Neural progenitor cell (in vitro differentiated cells): ENCODE measurements around the gene STOML2. TPM values are rescaled to one million over a fixed set of nuclear protein-coding genes. Genes with fewer than 3 reads are reported as not detected.

Experiments
- DNase-seq: peaks from one replicate; pipeline ENCODE4 v3.0.0-alpha.2; 2016; ENCODE audit warnings: low spot score
- H2AFZ ChIP-seq: fragments of 200-600 bp; sonication (generic); replicated peaks from 2 replicates; pipeline ENCODE4 v1.6.1; 2016; ENCODE audit warnings: antibody characterized with exemption
- H3F3A ChIP-seq: fragments of 200-600 bp; sonication (generic); 2 replicates; pipeline ENCODE4 v1.6.1; 2016; ENCODE audit warnings: antibody characterized with exemption, low read depth
- H3K27ac ChIP-seq: fragments of 200-600 bp; sonication (generic); 2 replicates; pipeline ENCODE4 v1.5.1; 2016; ENCODE audit warnings: mild to moderate bottlenecking
- H3K27me3 ChIP-seq: fragments of 200-600 bp; sonication (generic); 2 replicates; pipeline ENCODE4 v1.6.1; 2016; ENCODE audit warnings: mild to moderate bottlenecking, moderate library complexity
- H3K36me3 ChIP-seq: fragments of 200-600 bp; sonication (generic); 2 replicates; pipeline ENCODE4 v1.5.1; 2016
- H3K4me1 ChIP-seq: fragments of 200-600 bp; sonication (generic); 2 replicates; pipeline ENCODE4 v1.6.1; 2016; ENCODE audit warnings: mixed run types
- H3K4me2 ChIP-seq: fragments of 200-600 bp; sonication (generic); 2 replicates; pipeline ENCODE4 v1.6.1; 2016
- H3K4me3 ChIP-seq: fragments of 200-600 bp; sonication (generic); 2 replicates; pipeline ENCODE4 v1.5.1; 2016
- H3K79me2 ChIP-seq: fragments of 200-600 bp; sonication (generic); 2 replicates; pipeline ENCODE4 v1.6.1; 2016; ENCODE audit warnings: low read depth
- H3K9ac ChIP-seq: fragments of 200-600 bp; sonication (generic); 2 replicates; pipeline ENCODE4 v1.6.1; 2016
- H3K9me3 ChIP-seq: fragments of 200-600 bp; sonication (generic); 2 replicates; pipeline ENCODE4 v1.5.1; 2016; ENCODE audit warnings: low read depth
- H4K20me1 ChIP-seq: fragments of 200-600 bp; sonication (generic); 2 replicates; pipeline ENCODE4 v1.6.1; 2016; ENCODE audit warnings: low read depth
- H3K27ac Mint-ChIP-seq: 3 replicates; pipeline ENCODE4 v1.8.0; 2021; ENCODE audit warnings: mixed read lengths
- H3K27me3 Mint-ChIP-seq: 2 replicates; pipeline ENCODE4 v1.8.0; 2022; ENCODE audit warnings: low read depth, mild to moderate bottlenecking, inconsistent platforms, moderate library complexity, mixed read lengths; ENCODE audit not compliant: insufficient read depth
- H3K36me3 Mint-ChIP-seq: 3 replicates; pipeline ENCODE4 v1.8.0; 2021; ENCODE audit warnings: mixed read lengths
- H3K4me1 Mint-ChIP-seq: 3 replicates; pipeline ENCODE4 v1.8.0; 2021; ENCODE audit warnings: mixed read lengths
- H3K4me3 Mint-ChIP-seq: 3 replicates; pipeline ENCODE4 v1.8.0; 2021; ENCODE audit warnings: mild to moderate bottlenecking, moderate library complexity, mixed read lengths
- H3K9me3 Mint-ChIP-seq: 3 replicates; pipeline ENCODE4 v1.8.0; 2020; ENCODE audit warnings: mixed read lengths
- EZH2 ChIP-seq: fragments of 200-600 bp; sonication (generic); IDR thresholded peaks from 2 replicates; pipeline ENCODE4 v1.6.1; 2017; ENCODE audit warnings: antibody characterized with exemption, mild to moderate bottlenecking, moderate library complexity
- EZH2phosphoT487 ChIP-seq: fragments of 200-600 bp; sonication (generic); IDR thresholded peaks from 2 replicates; pipeline ENCODE4 v1.6.1; 2017; ENCODE audit warnings: antibody characterized with exemption
- total RNA-seq: library from RNA; depleted of rRNA; stranded (reverse); fragments of >200 nt; gene quantifications from 2 replicates; pipeline ENCODE4 v1.2.3, GENCODE V29; 2015; ENCODE audit warnings: low replicate concordance
- TF ChIP-seq, protein P1 (sequence below): fragments of 200-600 bp; sonication (generic); IDR thresholded peaks from 2 replicates; pipeline ENCODE4 v1.5.1; 2017; ENCODE audit warnings: antibody characterized with exemption, mild to moderate bottlenecking

The STOML2 gene
- total RNA-seq, 1 donor from 2014 or later, result 114 TPM

DNA sequence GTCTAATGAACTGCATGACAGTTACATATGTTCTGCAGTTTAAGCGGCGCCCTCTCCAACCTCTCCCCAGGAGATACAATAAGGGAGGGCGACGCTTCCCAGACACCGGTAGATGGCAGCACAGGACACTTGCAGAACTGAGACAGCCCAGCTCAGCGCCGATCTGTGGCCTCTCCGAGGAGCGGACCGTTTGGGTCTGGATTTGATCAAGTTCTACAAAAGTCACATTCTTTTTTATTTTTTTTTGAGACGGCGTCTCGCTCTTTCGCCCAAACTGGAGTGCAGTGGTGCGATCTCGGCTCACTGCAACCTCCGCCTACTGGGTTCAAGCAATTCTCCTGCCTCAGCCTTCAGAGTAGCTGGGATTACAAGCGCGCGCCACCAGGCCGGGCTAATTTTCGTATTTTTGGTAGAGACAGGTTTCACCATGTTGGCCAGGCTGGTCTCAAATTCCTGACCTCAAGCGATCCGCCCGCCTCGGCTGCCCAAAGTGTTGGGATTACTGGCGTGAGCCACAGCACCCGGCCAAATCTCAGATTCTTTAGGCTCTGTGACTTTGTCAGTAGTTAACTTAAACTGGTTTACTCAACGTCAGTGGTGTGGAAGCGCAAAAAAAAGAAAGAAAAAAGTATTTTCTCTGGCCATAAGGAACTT lies 14.1 kb upstream of the STOML2 start:
- Histone ChIP-seq H3K4me3 (peak overlapping the region; percentile 58), H3F3A (peaks cover 27% of the 10 kb centered on the region), H3K4me2 (peak overlapping the region; percentile 97), H3K9ac (no peak overlapping the region), H2AFZ (peak overlapping the region; percentile 95), H4K20me1 (no peaks in the 10 kb centered on the region), H3K4me1 (peaks cover 15% of the 10 kb centered on the region), H3K79me2 (peaks cover 18% of the 10 kb centered on the region), H3K27ac (no peak overlapping the region), H3K27me3 (no peaks in the 10 kb centered on the region), H3K9me3 (no peaks in the 10 kb centered on the region), H3K36me3 (no peaks in the 10 kb centered on the region)
- H3K4me3 Mint-ChIP-seq, result peak overlapping the region; percentile 97
- H3K4me1 Mint-ChIP-seq, result peaks cover 32% of the 10 kb centered on the region
- H3K36me3 Mint-ChIP-seq, result no peaks in the 10 kb centered on the region
- TF ChIP-seq EZH2phosphoT487, result no peak
- TF ChIP-seq, protein P1, sequence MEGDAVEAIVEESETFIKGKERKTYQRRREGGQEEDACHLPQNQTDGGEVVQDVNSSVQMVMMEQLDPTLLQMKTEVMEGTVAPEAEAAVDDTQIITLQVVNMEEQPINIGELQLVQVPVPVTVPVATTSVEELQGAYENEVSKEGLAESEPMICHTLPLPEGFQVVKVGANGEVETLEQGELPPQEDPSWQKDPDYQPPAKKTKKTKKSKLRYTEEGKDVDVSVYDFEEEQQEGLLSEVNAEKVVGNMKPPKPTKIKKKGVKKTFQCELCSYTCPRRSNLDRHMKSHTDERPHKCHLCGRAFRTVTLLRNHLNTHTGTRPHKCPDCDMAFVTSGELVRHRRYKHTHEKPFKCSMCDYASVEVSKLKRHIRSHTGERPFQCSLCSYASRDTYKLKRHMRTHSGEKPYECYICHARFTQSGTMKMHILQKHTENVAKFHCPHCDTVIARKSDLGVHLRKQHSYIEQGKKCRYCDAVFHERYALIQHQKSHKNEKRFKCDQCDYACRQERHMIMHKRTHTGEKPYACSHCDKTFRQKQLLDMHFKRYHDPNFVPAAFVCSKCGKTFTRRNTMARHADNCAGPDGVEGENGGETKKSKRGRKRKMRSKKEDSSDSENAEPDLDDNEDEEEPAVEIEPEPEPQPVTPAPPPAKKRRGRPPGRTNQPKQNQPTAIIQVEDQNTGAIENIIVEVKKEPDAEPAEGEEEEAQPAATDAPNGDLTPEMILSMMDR, result peak; percentile 95
- peaks cover 5% of the 10 kb centered on the region for H3K27me3 Mint-ChIP-seq
- DNase-seq, result peak; percentile 97
- no peaks in the 10 kb centered on the region for H3K9me3 Mint-ChIP-seq
- peak overlapping the region; percentile 76 for H3K27ac Mint-ChIP-seq

DNA sequence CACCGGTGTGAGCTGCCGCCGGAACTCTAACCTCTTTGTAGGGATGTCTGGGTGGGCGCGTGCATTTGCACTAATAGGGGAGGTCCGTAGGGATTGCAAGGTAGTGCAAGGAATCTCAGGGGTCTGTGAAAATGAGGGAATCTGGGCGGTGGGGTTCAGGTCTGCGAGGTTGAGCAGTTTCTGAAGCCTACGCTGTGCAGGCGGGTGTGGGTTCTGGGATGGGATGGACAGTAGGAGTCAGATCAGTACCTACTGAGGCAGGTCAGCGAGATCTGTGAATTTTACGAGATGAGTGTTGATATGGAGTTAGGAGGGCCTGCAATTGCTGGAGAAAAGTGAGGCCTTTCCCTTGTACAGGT lies 13.6 kb upstream of the STOML2 start:
- Histone ChIP-seq H3K27me3 (no peaks in the 10 kb centered on the region), H3K4me2 (peak overlapping the region; percentile 97), H3K9ac (no peak overlapping the region), H2AFZ (peak overlapping the region; percentile 35), H3K79me2 (peaks cover 18% of the 10 kb centered on the region), H3K4me3 (peak overlapping the region; percentile 58), H3K36me3 (no peaks in the 10 kb centered on the region), H3K27ac (no peak overlapping the region), H3K4me1 (peaks cover 18% of the 10 kb centered on the region), H4K20me1 (no peaks in the 10 kb centered on the region), H3K9me3 (no peaks in the 10 kb centered on the region), H3F3A (peaks cover 27% of the 10 kb centered on the region)
- Mint-ChIP-seq H3K9me3 (no peaks in the 10 kb centered on the region), H3K4me1 (peaks cover 37% of the 10 kb centered on the region), H3K27ac (peak overlapping the region; percentile 76), H3K36me3 (no peaks in the 10 kb centered on the region), H3K4me3 (peak overlapping the region; percentile 97), H3K27me3 (peaks cover 5% of the 10 kb centered on the region)
- TF ChIP-seq EZH2 (no peak), EZH2phosphoT487 (no peak)
- TF ChIP-seq, protein P1, result no peak
- no peak for DNase-seq

DNA sequence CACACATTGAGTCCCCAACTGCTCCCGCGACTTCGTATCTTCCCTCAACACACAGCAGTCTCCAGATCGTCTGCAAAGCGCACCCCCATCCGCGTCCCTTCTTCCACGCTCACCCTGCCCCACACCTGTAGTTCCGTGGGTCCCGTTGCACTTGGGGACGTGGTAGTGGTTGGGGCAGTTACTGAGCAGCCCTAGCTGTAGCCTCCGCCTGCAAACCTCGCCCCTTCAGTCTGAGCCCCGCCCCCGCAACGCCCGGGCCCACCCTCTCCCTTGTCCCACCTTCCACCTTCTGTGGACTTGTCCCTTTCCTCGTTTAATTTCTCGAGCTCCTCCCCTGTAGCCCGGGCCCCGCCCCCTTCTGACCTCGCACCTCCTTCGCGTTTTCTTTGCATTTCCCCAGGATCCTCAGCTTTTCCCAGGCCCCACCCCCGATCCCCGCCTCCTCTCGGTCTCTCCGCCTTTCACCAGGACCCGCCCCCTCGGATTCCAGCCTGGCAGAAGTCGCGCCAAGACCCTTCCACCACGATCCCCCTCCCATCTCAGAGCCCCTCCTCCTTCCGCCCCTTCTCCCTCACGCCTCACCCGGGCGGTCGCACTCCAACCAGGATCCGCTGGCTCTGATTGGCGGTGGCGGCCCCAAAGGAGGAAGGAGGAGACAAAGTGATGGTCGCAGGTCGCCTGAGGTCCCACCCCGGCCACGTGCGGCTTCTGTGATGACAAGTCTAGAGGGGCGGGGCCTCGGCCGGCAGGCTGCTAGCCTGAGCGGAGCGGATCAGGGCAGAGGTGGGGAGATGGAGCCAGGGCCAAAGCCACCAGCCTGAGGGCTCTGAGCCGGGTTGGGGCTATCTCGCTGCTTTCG lies 13.0 kb upstream of the STOML2 start, which contains the start of gene ATOSB:
Gene ATOSB (minus strand): TSS at position 183 of the 859 bp plus-strand sequence. CDS start 7,588 bp downstream, outside the sequence.
- Histone ChIP-seq H3K27ac (peak within 1 kb of the TSS; percentile 90), H3K9me3 (no peaks in the 10 kb centered on the region), H3K4me2 (peak within 1 kb of the TSS; percentile 97), H3K4me3 (peak within 1 kb of the TSS; percentile 73), H3K79me2 (peaks cover 20% of the 10 kb centered on the region), H3K27me3 (no peaks in the 10 kb centered on the region), H3K4me1 (peaks cover 18% of the 10 kb centered on the region), H3F3A (peaks cover 27% of the 10 kb centered on the region), H3K9ac (no peak within 1 kb of the TSS), H2AFZ (peak within 1 kb of the TSS; percentile 35), H4K20me1 (peaks cover 3% of the 10 kb centered on the region), H3K36me3 (no peaks in the 10 kb centered on the region)
- peak; percentile 100 for DNase-seq
- Mint-ChIP-seq H3K4me3 (peak within 1 kb of the TSS; percentile 97), H3K9me3 (no peaks in the 10 kb centered on the region), H3K4me1 (peaks cover 39% of the 10 kb centered on the region), H3K27ac (peak within 1 kb of the TSS; percentile 96), H3K36me3 (no peaks in the 10 kb centered on the region), H3K27me3 (peaks cover 5% of the 10 kb centered on the region)
- TF ChIP-seq, protein P1, result no peak
- TF ChIP-seq EZH2, result no peak
- no peak for TF ChIP-seq EZH2phosphoT487
